Effector CD8-positive, alpha-beta T cell (primary cell): ENCODE data around the gene BLMH.

ENCODE experiments used
- DNase-seq: peaks from one replicate; lab custom pipeline; 2025; lab: John Stamatoyannopoulos, UW

BLMH gene

GRCh38 chr17:30304778-30305177, 13.0 kb upstream of the BLMH start:
- DNase-seq = no peak

- no peak for DNase-seq
Measured at GRCh38 chr17:30302241-30302640, 10.5 kb upstream of the BLMH start.

GRCh38 chr17:30300818-30301217, 9.1 kb upstream of the BLMH start:
- DNase-seq = no peak

- no peak for DNase-seq
Measured at GRCh38 chr17:30299000-30299399, 7.3 kb upstream of the BLMH start.

- no peak for DNase-seq
Measured at GRCh38 chr17:30297715-30298114, 6.0 kb upstream of the BLMH start.

- no peak for DNase-seq
Measured at GRCh38 chr17:30296499-30297080, 4.8 kb upstream of the BLMH start.

- no peak for DNase-seq
Measured at GRCh38 chr17:30292286-30292858, 628 bp upstream of the BLMH start.

GRCh38 chr17:30290696-30291542, 825 bp downstream of the BLMH start:
- no peak for DNase-seq

- no peak for DNase-seq
Measured at GRCh38 chr17:30290077-30290476, 1.7 kb downstream of the BLMH start.

- no peak for DNase-seq
Measured at GRCh38 chr17:30279156-30279555, 12.6 kb downstream of the BLMH start.

- no peak for DNase-seq
Measured at GRCh38 chr17:30278032-30278431, 13.7 kb downstream of the BLMH start.

- DNase-seq = no peak
Measured at GRCh38 chr17:30275911-30276310, 15.8 kb downstream of the BLMH start.

GRCh38 chr17:30274887-30275286, 16.9 kb downstream of the BLMH start:
- DNase-seq = no peak

- DNase-seq = no peak
Measured at GRCh38 chr17:30273373-30273772, 18.4 kb downstream of the BLMH start.

- no peak for DNase-seq
Measured at GRCh38 chr17:30271102-30271501, 20.6 kb downstream of the BLMH start.

- no peak for DNase-seq
Measured at GRCh38 chr17:30267625-30268024, 24.1 kb downstream of the BLMH start.

- DNase-seq = no peak
Measured at GRCh38 chr17:30263552-30264333, 28.0 kb downstream of the BLMH start.

- no peak for DNase-seq
Measured at GRCh38 chr17:30256756-30257506, 34.8 kb downstream of the BLMH start.

- DNase-seq = no peak
Measured at GRCh38 chr17:30254150-30254549, 37.6 kb downstream of the BLMH start.

- no peak for DNase-seq
Measured at GRCh38 chr17:30253312-30253711, 38.4 kb downstream of the BLMH start.

GRCh38 chr17:30251931-30252330, 39.8 kb downstream of the BLMH start:
- DNase-seq = no peak

GRCh38 chr17:30249460-30249859, 42.3 kb downstream of the BLMH start:
- no peak for DNase-seq
